ENCODE data around the gene WWOX. TPM values are rescaled to one million over a fixed set of nuclear protein-coding genes. Genes with fewer than 3 reads are reported as not detected.

The WWOX gene
- total RNA-seq, 1 donor from 2014 or later, result 43.2 TPM

DNA sequence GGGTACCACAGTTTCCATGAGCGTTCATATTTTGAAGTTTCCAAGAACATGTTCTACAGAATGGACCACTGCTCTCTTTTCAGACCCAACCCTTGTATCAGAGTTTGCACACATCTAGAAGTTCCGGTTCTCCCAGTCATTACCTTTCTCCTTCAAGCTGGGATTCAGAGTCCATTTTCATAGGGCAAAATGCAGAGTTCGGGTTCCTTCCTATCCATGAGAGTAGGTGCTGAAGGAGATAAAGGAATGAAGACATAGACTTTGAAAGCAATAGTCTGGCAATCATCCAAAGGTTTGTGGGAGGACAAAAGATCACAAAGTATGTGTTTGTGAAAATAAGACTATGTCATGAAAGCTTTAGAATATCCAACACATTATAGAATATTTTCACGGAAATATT lies 801.5 kb downstream of the WWOX start:
- Mint-ChIP-seq H3K4me3 (ENCODE audit: low read depth) (no peak overlapping the region), H3K4me1 (ENCODE audit: low read depth) (no peaks in the 10 kb centered on the region), H3K27me3 (no peaks in the 10 kb centered on the region), H3K9me3 (ENCODE audit: low read depth) (peaks cover 4% of the 10 kb centered on the region), H3K36me3 (ENCODE audit: insufficient read depth) (no peaks in the 10 kb centered on the region), H3K27ac (no peak overlapping the region)
- TF ChIP-seq, protein P1, sequence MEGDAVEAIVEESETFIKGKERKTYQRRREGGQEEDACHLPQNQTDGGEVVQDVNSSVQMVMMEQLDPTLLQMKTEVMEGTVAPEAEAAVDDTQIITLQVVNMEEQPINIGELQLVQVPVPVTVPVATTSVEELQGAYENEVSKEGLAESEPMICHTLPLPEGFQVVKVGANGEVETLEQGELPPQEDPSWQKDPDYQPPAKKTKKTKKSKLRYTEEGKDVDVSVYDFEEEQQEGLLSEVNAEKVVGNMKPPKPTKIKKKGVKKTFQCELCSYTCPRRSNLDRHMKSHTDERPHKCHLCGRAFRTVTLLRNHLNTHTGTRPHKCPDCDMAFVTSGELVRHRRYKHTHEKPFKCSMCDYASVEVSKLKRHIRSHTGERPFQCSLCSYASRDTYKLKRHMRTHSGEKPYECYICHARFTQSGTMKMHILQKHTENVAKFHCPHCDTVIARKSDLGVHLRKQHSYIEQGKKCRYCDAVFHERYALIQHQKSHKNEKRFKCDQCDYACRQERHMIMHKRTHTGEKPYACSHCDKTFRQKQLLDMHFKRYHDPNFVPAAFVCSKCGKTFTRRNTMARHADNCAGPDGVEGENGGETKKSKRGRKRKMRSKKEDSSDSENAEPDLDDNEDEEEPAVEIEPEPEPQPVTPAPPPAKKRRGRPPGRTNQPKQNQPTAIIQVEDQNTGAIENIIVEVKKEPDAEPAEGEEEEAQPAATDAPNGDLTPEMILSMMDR (IDR thresholded peaks at IDR 0.05; ENCODE audit: unreplicated experiment), result no peak
- DNase-seq (ENCODE audit: low spot score, unreplicated experiment), result no peak

DNA sequence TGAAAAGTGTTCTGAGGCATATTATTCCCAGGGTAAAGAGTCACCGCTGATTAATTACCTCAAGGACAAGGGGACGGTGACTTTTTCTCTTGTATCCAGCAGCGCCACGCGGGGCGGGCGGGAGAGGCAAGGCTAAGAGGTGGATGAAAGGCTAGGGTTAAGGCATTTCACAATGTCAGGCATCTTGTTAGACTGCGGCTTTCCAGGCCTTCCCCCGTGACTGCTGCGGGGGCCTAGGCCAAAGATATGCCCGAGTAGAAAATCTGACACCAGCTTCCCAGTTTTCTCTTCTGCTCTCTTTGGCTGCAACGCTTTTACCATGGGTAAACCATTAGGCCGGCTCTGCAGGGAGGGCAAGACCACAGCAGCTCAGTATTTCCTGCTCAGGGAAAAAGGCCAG lies 802.9 kb downstream of the WWOX start:
- DNase-seq (ENCODE audit: low spot score, unreplicated experiment), result no peak
- Mint-ChIP-seq H3K9me3 (ENCODE audit: low read depth) (peaks cover 4% of the 10 kb centered on the region), H3K36me3 (ENCODE audit: insufficient read depth) (no peaks in the 10 kb centered on the region), H3K4me3 (ENCODE audit: low read depth) (no peak overlapping the region), H3K4me1 (ENCODE audit: low read depth) (no peaks in the 10 kb centered on the region), H3K27ac (no peak overlapping the region), H3K27me3 (no peaks in the 10 kb centered on the region)
- TF ChIP-seq, protein P1 (IDR thresholded peaks at IDR 0.05; ENCODE audit: unreplicated experiment), result no peak

DNA sequence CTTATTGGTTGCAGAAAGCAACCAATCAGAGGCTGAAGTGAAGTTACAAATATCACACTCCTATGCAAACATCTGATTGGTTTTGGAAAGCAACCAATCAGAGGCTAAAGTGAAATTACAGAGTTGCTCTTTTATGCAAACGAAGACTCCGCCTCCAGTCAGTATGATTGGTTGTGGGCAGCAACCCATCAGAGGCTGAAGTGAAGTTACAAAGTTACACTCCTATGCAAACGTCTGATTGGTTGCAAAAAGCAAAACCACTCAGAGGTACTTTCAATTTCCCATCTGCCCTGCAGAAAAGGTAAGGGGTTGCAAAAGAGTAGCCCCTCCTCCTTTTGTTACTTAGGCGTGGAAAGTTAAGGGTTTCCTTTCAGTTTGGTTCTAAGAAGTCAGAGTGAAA lies 803.8 kb downstream of the WWOX start:
- DNase-seq (ENCODE audit: low spot score, unreplicated experiment), result no peak
- Mint-ChIP-seq H3K27ac (no peak overlapping the region), H3K4me3 (ENCODE audit: low read depth) (no peak overlapping the region), H3K4me1 (ENCODE audit: low read depth) (no peaks in the 10 kb centered on the region), H3K36me3 (ENCODE audit: insufficient read depth) (no peaks in the 10 kb centered on the region), H3K9me3 (ENCODE audit: low read depth) (peaks cover 2% of the 10 kb centered on the region), H3K27me3 (no peaks in the 10 kb centered on the region)
- TF ChIP-seq, protein P1 (IDR thresholded peaks at IDR 0.05; ENCODE audit: unreplicated experiment), result no peak

DNA sequence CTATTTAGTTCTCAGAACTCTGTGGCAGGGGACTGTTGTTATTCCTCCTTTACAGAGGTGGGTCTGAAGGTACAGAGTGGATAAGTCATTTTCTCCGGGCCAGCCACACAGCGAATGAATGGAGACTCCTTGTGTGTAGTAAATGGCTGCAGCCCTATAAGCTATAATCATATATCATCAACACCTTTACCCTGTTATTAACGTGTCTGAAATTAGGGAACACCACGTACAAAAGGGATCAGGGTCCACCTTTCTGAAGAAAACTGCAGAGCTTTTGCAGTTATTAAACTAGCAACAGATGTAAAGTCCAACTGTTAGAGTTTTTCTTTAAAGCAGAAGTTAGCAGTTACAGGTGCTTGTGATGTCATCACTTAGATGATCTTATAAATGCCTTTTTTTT lies 804.4 kb downstream of the WWOX start:
- no peak overlapping the region for H3K27ac Mint-ChIP-seq
- no peaks in the 10 kb centered on the region for H3K36me3 Mint-ChIP-seq (ENCODE audit: insufficient read depth)
- no peak for DNase-seq (ENCODE audit: low spot score, unreplicated experiment)
- H3K9me3 Mint-ChIP-seq (ENCODE audit: low read depth), result no peaks in the 10 kb centered on the region
- H3K27me3 Mint-ChIP-seq, result no peaks in the 10 kb centered on the region
- no peaks in the 10 kb centered on the region for H3K4me1 Mint-ChIP-seq (ENCODE audit: low read depth)
- no peak overlapping the region for H3K4me3 Mint-ChIP-seq (ENCODE audit: low read depth)
- TF ChIP-seq, protein P1 (IDR thresholded peaks at IDR 0.05; ENCODE audit: unreplicated experiment), result no peak

DNA sequence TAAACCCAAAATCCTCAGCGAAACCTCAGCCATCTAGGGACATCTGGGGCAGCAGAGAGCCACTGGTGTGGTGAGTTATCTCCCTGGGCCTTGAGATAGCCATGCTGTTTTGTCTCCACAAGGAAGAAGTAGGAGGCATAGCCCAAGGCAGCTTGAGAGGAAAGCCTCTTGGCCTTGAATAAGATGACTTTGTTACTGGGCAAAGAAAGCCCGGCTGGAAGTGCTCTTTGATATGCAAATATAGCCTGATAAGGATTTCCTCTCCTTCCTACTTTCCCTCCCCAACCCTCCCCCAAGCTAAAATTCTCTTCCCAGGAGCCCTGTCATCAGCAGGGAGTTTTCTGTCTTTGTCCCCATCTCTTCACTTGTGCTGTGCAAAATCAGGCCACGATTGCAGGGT lies 806.7 kb downstream of the WWOX start:
- no peak for DNase-seq (ENCODE audit: low spot score, unreplicated experiment)
- Mint-ChIP-seq H3K4me1 (ENCODE audit: low read depth) (no peaks in the 10 kb centered on the region), H3K36me3 (ENCODE audit: insufficient read depth) (peaks cover 2% of the 10 kb centered on the region), H3K4me3 (ENCODE audit: low read depth) (no peak overlapping the region), H3K27ac (no peak overlapping the region), H3K9me3 (ENCODE audit: low read depth) (peaks cover 8% of the 10 kb centered on the region), H3K27me3 (no peaks in the 10 kb centered on the region)
- TF ChIP-seq, protein P1 (IDR thresholded peaks at IDR 0.05; ENCODE audit: unreplicated experiment), result no peak
